Hepatocyte (in vitro differentiated cells): ENCODE results near the gene NOC4L.

Experiments
- CTCF ChIP-seq: fragments of 200-600 bp; sonication (generic); IDR thresholded peaks from 2 replicates; pipeline ENCODE4 v1.5.1; 2016; ENCODE audit warnings: antibody characterized with exemption, mild to moderate bottlenecking; ENCODE audit not compliant: poor library complexity
- EZH2 ChIP-seq: fragments of 200-600 bp; sonication (generic); IDR thresholded peaks from 2 replicates; pipeline ENCODE4 v1.6.1; 2016; ENCODE audit warnings: antibody characterized with exemption, mild to moderate bottlenecking, borderline replicate concordance

GRCh38 chr12:132162508-132163031 lies 18.3 kb downstream of the NOC4L start:
- no peak for TF ChIP-seq CTCF
- TF ChIP-seq EZH2, result no peak
